Sigmoid colon (tissue), 4 donors: ENCODE data around the gene C5orf22.

Experiments used
- EP300 ChIP-seq, 4 donors: sonication (generic); formaldehyde crosslinking; IDR thresholded peaks; one replicate each; pipeline ENCODE4 v1.6.1; 2017; ENCODE audit warnings: antibody characterized with exemption in 4 of 4
- POLR2A ChIP-seq, 2 donors: fragments of 450-650 bp; IDR thresholded peaks; one replicate each; pipeline ENCODE4 v1.6.1; 2016; ENCODE audit warnings: antibody characterized with exemption in 2 of 2, mild to moderate bottlenecking in 2 of 2, moderate library complexity in 2 of 2
- POLR2AphosphoS5 ChIP-seq, 4 donors: sonication (generic); formaldehyde crosslinking; IDR thresholded peaks; one replicate each; pipeline ENCODE4 v1.6.1; 2017; ENCODE audit warnings: antibody characterized with exemption in 4 of 4
- TF ChIP-seq, protein P1 (sequence below), 4 experiments: fragments of 450-650 bp in 3 of 4; fragments of 200-600 bp in 1 of 4; IDR thresholded peaks; one replicate each; pipeline ENCODE4 v1.5.1; 2016 to 2019; ENCODE audit warnings: antibody characterized with exemption in 4 of 4, mild to moderate bottlenecking in 3 of 4, moderate library complexity in 2 of 4

DNA sequence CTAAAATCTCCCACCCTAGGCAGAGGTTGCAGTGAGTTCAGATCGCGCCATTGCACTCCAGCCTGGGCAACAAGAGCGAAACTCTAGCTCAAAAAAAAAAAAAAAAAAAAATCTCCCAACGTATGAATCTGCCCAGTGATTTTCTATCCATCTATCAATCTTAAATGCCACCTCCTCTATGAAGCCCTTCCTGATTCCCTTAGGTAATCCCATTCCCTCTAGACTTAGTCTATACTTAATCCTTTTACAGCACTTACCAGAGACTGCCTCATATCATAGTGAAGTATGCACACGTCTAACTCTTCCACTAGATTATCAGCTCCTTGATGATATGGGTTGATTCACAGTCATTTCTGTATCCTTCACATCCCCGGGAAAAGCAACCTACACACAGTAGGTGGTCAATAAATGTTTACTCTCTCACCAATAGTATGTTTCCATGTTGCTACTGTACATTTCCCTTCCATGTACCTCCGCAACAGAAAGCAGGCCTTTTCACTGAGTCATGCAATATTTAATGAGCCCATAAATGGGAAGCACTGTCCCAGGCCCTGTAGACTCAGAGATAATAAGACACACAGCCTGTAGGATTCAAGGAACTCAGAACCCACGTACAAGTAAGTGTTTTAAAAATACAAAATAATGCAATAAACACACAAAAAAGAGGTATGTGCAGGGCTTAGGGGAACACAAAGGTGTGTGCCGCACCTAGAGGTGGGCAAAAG lies 1.4 kb upstream of the C5orf22 start:
- TF ChIP-seq POLR2A (IDR thresholded peaks at IDR 0.05), result no peak
- TF ChIP-seq, protein P1, sequence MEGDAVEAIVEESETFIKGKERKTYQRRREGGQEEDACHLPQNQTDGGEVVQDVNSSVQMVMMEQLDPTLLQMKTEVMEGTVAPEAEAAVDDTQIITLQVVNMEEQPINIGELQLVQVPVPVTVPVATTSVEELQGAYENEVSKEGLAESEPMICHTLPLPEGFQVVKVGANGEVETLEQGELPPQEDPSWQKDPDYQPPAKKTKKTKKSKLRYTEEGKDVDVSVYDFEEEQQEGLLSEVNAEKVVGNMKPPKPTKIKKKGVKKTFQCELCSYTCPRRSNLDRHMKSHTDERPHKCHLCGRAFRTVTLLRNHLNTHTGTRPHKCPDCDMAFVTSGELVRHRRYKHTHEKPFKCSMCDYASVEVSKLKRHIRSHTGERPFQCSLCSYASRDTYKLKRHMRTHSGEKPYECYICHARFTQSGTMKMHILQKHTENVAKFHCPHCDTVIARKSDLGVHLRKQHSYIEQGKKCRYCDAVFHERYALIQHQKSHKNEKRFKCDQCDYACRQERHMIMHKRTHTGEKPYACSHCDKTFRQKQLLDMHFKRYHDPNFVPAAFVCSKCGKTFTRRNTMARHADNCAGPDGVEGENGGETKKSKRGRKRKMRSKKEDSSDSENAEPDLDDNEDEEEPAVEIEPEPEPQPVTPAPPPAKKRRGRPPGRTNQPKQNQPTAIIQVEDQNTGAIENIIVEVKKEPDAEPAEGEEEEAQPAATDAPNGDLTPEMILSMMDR (IDR thresholded peaks at IDR 0.05), result no peak
- no peak for TF ChIP-seq EP300 (IDR thresholded peaks at IDR 0.05)
- no peak for TF ChIP-seq POLR2AphosphoS5 (IDR thresholded peaks at IDR 0.05)
